GM18505 (cell line): ENCODE results near the gene EXOSC2.

Experiments used
- ATAC-seq: cut with Tn5 transposase; IDR thresholded peaks from one replicate; pipeline ENCODE4 v1.9.1; 2021; ENCODE audit not compliant: unreplicated experiment
- POLR2A ChIP-seq: IDR thresholded peaks from 4 replicates; pipeline ENCODE4 v1.6.1; 2011; ENCODE audit warnings: borderline replicate concordance; ENCODE audit not compliant: insufficient read depth, insufficient read length; ENCODE audit errors: extremely low read depth

The EXOSC2 gene

DNA sequence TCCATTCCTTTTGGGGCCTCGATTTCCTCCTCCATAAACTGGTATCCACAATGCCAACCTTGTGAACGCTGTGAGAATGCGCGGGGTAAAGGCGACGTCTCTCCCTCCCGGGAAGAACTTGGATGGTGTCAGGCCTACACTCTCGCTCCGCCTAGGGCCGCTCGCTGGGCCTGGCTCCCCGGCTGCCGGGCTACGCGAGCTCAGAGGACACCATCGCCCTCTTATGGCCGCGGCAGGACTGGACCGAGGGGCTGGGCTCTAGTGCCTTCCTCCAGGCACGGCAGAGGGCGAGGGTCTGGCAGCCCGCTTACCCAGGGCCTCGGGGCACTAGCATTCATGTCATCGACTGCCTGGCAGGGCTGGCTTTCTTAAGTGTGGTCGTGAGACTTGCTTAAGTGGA lies 1.3 kb upstream of the EXOSC2 start:
- no peak for ATAC-seq
- TF ChIP-seq POLR2A, result no peak

DNA sequence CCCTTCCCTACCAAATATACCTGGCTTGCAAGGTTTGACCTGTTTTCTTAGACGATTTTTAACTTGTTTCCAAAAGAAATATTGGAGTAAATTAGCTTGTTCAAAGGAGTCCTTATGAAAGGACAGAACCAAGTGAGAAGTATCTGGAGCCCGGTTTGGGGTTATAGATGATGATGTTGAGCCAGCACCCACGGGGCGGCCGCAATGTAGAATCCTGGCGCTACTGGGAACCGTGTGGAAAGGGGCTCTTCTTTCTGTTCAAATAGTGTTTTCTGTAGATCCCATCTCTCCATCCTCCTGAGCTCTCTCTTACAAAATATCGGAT lies 517 bp upstream of the EXOSC2 start:
- no peak for ATAC-seq
- TF ChIP-seq POLR2A, result no peak

DNA sequence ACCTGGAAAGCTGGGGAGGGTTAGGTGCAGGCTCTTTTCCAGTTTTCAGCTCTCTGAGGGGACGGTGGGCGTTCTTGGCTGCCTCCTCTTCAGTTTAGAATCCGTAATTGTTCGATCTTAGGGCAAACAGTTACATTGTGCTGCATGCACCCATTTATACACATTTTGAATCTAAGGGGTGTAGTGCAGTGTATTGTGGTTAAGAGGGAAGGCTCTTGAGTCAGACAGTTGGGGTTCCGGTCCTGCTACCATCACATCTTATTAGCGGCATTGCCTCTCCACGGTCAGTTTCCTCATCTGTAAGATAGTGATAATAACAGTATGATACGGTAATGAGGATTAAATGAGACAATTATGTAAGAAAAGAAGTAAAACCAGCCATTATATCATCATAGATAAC lies 625 bp downstream of the EXOSC2 start:
- ATAC-seq, result no peak
- TF ChIP-seq POLR2A, result no peak

DNA sequence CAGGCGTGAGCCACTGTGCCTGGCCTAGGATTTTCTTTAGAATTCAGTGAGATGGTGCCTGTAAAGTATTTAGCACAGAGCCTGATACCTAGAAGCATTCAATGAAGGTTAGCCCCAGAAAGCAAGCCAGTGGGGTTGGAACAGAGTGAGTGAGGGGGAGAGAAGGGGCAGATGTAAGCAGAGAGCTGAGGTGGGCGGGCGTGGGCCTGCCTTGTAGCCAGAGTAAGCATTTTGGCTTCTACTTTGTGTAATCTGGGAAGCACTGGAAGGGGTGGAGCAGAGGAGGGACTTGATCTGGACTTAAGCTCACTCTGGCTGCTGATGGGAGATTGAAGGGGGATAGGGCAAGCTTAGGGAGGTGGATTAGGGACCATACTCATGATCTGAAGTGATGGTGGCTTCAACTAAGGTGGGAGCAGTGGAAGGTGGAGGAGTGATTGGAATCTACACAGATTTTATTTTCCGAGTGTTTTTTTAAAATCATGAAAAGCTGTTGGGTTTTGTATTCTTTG lies 2.6 kb downstream of the EXOSC2 start:
- ATAC-seq, result no peak
- TF ChIP-seq POLR2A, result no peak

DNA sequence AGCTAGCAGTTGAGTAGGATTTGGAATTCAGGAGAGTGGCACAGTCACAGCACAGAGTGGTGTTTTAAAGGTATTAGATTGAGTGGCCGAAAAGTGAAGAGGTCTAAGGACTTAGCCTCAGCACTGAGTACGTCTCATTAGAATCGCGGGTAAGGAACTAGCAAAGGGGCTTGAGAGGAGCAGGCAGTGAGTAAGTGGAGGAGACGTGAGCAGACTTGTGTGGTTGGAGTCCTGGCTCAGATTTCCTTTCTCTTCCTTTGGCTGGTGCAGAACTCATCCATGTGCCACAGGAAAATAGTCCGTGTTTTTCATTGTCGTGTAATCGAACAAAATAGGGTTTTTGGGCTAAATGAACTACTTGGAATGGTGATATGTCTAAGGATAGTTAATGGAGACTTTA lies 3.4 kb downstream of the EXOSC2 start:
- ATAC-seq, result no peak
- TF ChIP-seq POLR2A, result no peak

DNA sequence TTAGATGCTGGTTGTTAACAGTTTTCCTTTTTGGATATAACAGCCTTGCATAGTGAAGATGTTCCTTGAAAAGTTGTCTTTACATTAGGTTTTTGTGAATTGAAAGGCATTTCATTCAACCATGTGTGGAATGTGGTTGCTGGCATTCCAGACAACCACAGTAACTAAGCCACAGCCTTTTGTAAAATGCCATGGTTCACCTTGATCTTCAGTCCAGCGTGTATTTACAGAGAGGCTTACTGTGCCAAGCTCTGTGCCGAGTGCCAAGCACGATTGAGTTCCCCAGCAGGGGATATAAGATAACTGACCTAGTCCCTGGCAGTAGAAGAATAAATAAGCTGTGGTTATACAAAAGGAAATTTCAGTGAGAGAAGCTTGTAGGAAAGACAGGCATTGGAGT lies 4.9 kb downstream of the EXOSC2 start:
- no peak for TF ChIP-seq POLR2A
- ATAC-seq, result no peak

DNA sequence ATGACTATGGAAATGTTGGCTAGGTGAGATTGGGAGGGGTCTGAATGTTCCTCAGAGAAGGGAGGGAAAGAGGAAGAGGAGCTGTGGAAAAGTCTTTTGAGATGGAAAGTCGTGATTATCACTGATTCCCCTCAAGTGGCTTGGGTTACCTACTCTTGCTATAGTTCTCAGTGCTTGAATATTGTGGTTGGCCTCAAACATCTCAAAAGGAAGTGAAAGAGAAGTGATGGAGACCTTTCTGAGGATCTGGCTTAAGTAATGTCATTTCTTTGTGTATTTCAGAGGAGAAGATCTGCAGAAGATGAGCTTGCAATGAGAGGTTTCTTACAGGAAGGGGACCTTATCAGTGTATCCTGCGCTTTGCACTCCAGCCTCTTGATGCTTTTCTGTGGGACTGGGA lies 5.5 kb downstream of the EXOSC2 start:
- no peak for ATAC-seq
- TF ChIP-seq POLR2A, result no peak

DNA sequence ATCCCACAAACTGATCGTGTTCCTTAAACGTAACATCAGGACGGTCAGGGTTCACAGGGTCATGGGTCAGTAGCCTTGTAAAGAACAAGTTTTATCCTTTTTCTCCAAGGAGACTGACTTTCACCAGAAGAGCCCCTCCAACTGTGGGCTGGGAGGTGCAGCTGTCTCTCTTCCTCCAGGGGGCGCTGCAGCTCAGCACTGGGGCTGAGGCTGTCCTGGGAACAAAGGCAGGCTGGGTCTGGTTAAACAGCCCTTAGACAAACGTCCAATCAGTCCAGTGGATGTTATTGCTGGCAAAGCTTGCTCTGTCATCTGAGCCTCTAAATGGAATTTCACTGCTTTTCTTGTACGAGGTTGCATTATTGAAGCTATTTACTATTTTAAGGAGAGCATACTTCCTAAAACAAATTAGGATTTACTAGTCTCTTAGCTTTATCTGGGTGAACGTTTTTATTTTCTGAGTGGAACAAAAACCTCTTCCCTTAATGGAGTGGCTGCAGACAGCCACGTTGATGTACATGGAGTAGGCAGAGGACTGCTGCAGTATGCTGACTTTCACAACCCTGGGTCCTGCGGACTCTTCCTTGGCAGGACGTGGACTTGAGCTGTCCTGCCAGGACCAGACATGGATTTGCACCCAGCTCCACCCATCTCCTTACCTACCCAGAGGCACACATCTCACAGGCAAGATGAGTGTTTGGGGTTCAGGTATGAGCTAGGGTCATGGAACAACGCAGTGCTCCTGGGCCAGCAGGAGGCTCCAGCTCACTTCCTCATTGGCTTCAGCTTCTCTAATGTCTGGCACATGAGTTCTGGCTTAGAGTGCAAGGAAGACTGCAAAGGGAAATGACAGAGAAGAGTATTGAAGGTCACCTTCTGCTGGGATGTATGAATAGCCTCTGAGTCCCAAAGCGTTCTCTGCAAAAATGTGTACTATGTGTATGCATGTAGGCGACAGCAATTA lies 7.8 kb downstream of the EXOSC2 start:
- ATAC-seq, result no peak

DNA sequence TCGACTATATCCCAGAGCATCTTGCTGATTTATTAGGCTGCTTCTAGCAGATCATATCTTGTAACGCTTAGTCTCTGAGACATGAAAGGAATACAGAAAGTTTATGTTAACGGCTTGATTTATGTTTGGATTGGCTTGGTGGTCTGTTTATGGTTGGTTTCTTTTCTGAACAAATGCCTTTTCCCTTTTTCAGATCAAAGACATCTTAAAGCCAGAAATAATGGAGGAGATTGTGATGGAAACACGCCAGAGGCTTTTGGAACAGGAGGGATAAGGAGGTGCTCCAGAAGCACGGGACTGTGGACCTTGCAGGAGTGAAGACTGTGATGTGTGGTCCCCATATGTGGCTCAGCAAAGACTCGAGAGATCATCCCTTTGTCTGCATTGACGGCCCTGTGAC lies 9.9 kb downstream of the EXOSC2 start:
- no peak for TF ChIP-seq POLR2A
- no peak for ATAC-seq

More for the DNA sequence above, 7.8 kb downstream of the EXOSC2 start:
- TF ChIP-seq POLR2A, result no peak

DNA sequence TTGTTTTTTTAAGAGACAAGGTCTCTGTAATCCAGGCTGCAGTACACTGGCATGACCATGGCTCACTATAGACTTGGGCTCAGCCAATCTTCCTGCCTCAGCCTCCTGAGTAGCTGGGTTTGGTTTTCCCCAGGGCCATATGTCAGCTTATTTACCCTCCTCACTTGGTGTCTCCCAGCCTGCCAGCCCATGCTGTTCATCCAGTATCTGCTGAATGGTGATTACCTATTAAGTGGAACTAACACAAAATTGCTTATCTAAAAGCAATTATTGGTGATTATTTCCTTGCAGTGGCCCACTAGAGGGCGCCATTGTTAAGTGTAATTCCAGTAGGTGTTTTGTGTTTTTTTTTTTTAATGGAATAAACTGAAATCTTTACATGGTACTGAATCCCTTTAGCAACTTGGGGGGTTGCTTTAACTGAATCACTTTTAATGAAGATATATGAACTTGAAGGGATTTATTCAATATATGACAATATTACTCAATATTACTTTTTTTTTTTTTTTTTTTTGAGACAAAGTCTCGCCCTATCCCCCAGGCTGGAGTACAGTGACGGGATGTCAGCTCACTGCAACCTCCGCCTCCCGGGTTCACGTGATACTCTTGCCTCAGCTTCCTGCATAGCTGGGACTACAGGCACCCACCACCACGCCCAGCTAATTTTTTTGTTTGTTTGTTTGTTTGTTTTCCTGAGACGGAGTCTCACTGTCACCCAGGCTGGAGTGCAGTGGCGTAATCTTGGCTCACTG lies 13.8 kb downstream of the EXOSC2 start:
- no peak for ATAC-seq
- no peak for TF ChIP-seq POLR2A

DNA sequence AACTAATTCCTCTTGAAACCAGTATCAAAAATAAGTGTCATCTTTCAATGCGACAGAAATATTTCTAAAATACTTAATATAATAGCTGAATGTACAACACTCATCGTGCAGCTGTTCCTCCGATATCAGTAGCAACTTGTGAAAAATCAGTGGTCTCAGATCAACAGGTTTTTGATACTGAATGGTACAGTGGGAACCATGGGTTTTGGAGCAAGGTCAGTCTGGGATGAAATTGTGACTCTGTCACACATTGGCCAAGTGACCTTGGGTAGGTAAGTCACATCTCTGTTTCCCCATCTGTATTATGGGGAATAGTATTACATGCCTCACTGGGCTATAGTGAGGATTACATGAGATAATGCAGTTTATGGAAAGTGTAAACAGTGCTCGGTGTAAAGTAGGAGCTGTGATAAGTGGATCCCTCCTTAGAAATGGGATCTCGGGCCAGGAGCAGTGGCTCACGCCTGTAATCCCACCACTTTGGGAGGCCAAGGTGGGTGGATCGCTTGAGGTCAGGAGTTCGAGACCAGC lies 17.3 kb downstream of the EXOSC2 start:
- TF ChIP-seq POLR2A, result no peak
- ATAC-seq, result no peak

DNA sequence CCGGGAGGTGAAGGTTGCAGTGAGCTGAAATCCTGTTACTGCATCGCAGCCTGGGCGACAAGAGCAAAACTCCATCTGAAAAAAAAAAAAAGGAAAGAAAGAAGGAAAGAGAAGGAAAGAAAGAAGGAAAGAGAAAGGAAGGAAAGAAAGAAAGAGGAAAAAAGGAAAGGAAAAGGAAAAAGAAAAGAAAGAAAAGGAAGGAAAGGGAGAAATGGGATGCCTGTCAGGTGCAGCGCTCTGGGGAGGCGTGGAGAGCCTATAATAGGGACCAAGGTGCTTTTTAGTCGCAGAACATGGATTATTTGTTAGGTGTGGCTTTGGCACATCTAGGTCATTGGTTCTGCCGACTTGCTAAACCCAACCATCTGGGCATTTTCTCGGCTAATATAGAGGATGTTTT lies 17.9 kb downstream of the EXOSC2 start:
- no peak for ATAC-seq
- no peak for TF ChIP-seq POLR2A

DNA sequence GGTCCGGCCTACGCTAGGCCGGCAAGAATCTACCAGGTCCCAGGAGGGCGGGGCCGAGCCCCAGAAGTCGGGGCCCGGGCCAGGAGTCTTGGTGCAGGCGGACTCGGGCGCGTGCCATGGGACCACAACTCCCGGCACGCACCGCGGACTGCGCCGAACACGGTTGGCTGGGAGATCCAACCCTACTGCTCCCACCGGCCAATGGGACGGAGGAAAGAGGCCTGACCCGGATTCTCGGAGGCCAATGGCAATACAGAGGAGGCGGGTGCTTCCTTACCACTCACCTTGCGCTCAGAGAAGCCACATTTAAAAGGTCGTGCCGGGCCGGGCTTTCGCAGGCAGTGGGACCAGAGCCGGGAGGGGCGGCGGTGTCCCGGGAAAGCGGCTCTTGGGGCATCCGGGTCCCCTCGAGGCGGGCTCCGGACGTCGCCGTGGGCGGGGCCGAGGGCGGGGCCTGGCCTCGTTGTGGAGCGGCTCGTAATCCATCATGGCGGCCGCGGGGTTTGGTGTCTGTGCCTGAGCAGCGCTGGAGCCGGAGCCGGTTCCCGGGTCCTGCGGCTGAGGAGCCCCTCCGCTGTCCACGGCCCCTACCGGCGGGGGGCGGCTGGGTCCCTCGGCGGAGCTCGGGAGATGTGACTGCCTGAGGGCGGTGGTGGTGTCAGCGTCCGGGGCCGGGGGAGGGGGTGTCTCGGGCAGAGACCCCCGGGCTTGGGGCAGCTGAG lies 19.1 kb downstream of the EXOSC2 start:
- ATAC-seq, result peak; percentile 91
- TF ChIP-seq POLR2A, result peak; percentile 73
